Heart right ventricle (tissue), 16 donors: ENCODE results near the gene IGSF9. TPM values are rescaled to one million over a fixed set of nuclear protein-coding genes. Genes with fewer than 3 reads are reported as not detected.

Experiments used
- ATAC-seq, 8 donors: fragments of 200-7000 bp; cut with Tn5 transposase; one replicate each; pipeline ENCODE4 v1.9.1; 2020; ENCODE audit warnings: mild to moderate bottlenecking in 8 of 8, moderate library complexity in 8 of 8, moderate number of reproducible peaks in 1 of 8
- DNase-seq, 2 donors: peaks; one replicate each; pipeline ENCODE4 v3.0.0-alpha.2; 2020
- H3K27ac ChIP-seq, 10 donors: fragments of 200-600 bp; sonication (generic) in 2 of 10; one replicate each; pipeline versions ENCODE4 v1.5.0 to v1.8.0; 2020 to 2022; ENCODE audit warnings: mild to moderate bottlenecking in 3 of 10
- H3K27me3 ChIP-seq, 7 donors: fragments of 200-600 bp; one replicate each; pipeline ENCODE4 v1.8.0; 2021 to 2022; ENCODE audit warnings: mild to moderate bottlenecking in 2 of 7
- H3K36me3 ChIP-seq, 9 donors: fragments of 200-600 bp; sonication (generic) in 1 of 9; one replicate each; pipeline versions ENCODE4 v1.5.0 to v1.8.0; 2020 to 2022; ENCODE audit warnings: mild to moderate bottlenecking in 2 of 9
- H3K4me1 ChIP-seq, 9 donors: fragments of 200-600 bp; sonication (generic) in 1 of 9; one replicate each; pipeline versions ENCODE4 v1.5.0 to v1.8.0; 2020 to 2022; ENCODE audit warnings: mild to moderate bottlenecking in 4 of 9
- H3K4me3 ChIP-seq, 10 donors: fragments of 200-600 bp; sonication (generic) in 2 of 10; one replicate each; pipeline versions ENCODE4 v1.5.0 to v1.8.0; 2020 to 2022; ENCODE audit warnings: mild to moderate bottlenecking in 7 of 10, moderate library complexity in 2 of 10
- H3K9me3 ChIP-seq, 11 donors: fragments of 200-600 bp in 10 of 11; sonication (generic) in 2 of 11; one replicate each; pipeline versions ENCODE4 v1.5.0 to v1.8.0; 2013 to 2022; ENCODE audit warnings: mild to moderate bottlenecking in 2 of 11, control low read depth in 1 of 11, moderate library complexity in 1 of 11
- WGBS, 2 donors: extraction: QIAGEN DNeasy Blood & Tissue Kit; methylation state at CpG; one replicate each; pipeline ENCODE4 v1.1.7; 2013; ENCODE audit warnings: inconsistent platforms in 1 of 2; 5-methylcytosine and 5-hydroxymethylcytosine counted together
- intact Hi-C, 10 donors: fragments of 100-400 bp; cut with DNase I; formaldehyde crosslinking; loops; one replicate each; pipeline versions ENCODE4 v1.11.1 to v1.14.2; 2022
- polyA plus RNA-seq, 2 donors: library from polyadenylated mRNA; stranded (reverse); fragments of 200-250 nt; gene quantifications; one replicate each; pipeline ENCODE4 v1.2.3, GENCODE V29; 2013
- total RNA-seq, 10 donors: library from RNA; stranded (reverse); fragmentation: NEBNext Ultra II Directional in 3 of 10; extraction: Animal tissue kit (Norgen Biotek cat#: 25700) in 3 of 10; gene quantifications; one replicate each; pipeline versions ENCODE4 v1.2.1 to v1.2.4, GENCODE V29; 2021 to 2023
- TF ChIP-seq, protein P1 (sequence below), 9 donors: fragments of 200-600 bp; sonication (generic) in 2 of 9; IDR thresholded peaks; one replicate each; pipeline versions ENCODE4 v1.5.0 to v1.8.0; 2021 to 2022; ENCODE audit warnings: antibody characterized with exemption in 9 of 9, mild to moderate bottlenecking in 5 of 9, moderate library complexity in 1 of 9
- donor health status: Arrhythmogenic right ventricular cardiomyopathy.
- donor health status: ischemic (EF 13 %, LVEDD 7.1; RV severe dilation, severe dysfunction).
- donor health status: healthy with polysubstance abuse.
- donor health status: DM: no; HTN: yes; CAD: no.
- donor health status: DM: no; HTN: no; CAD: no.
- donor health status: ischemic (EF 25% LVEDD 6.9; RV normal size, moderate dysfunction).
- donor health status: ischemic (EF 25% LVEDD 5.7; RV mildly dilated, moderate dysfunction).
- donor health status: healthy.
- donor health status: DM: yes; HTN: yes; CAD: no.
- donor health status: Ischemic cardiomyopathy.
- donor health status: ischemic (EF 35%, LVEDD 5.7; RV mildly dilated, moderate dysfunction).
- donor health status: nonischemic (EF 11% LVEDD 7.7; RV severe dilation, severe dysfunction).
- donor health status: DM: yes; HTN: yes; CAD: no.
- donor health status: PGD.
- donor health status: ischemic (EF 29% LVEDD 5.4; RV normal size, mild dysfunction).
- donor health status: nonischemic (EF 23%, LVEDD 6.1; RV moderate dilation, normal function).

IGSF9 gene
- total and polyA plus RNA-seq, 12 donors: 0.03 to 0.15 (median 0.08) TPM; not detected in 7

GRCh38 chr1:159962176-159962575, 16.8 kb upstream of the IGSF9 start:
- WGBS, 2 donors: 93% methylated on average over 11 of the region's 11 CpGs
- H3K4me3 ChIP-seq: no peak overlapping the region
- H3K4me1 ChIP-seq: no peaks in the 10 kb centered on the region
- H3K36me3 ChIP-seq: no peaks in the 10 kb centered on the region
- TF ChIP-seq, protein P1, sequence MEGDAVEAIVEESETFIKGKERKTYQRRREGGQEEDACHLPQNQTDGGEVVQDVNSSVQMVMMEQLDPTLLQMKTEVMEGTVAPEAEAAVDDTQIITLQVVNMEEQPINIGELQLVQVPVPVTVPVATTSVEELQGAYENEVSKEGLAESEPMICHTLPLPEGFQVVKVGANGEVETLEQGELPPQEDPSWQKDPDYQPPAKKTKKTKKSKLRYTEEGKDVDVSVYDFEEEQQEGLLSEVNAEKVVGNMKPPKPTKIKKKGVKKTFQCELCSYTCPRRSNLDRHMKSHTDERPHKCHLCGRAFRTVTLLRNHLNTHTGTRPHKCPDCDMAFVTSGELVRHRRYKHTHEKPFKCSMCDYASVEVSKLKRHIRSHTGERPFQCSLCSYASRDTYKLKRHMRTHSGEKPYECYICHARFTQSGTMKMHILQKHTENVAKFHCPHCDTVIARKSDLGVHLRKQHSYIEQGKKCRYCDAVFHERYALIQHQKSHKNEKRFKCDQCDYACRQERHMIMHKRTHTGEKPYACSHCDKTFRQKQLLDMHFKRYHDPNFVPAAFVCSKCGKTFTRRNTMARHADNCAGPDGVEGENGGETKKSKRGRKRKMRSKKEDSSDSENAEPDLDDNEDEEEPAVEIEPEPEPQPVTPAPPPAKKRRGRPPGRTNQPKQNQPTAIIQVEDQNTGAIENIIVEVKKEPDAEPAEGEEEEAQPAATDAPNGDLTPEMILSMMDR (IDR thresholded peaks at IDR 0.05): no peak
- H3K27ac ChIP-seq: no peak overlapping the region
- ATAC-seq: no peak
- no peak for DNase-seq
- H3K27me3 ChIP-seq: peaks cover 0 to 15% (median 6%) of the 10 kb centered on the region in 7 donors
- no peaks in the 10 kb centered on the region for H3K9me3 ChIP-seq
- intact Hi-C loops: no loop called here

DNA sequence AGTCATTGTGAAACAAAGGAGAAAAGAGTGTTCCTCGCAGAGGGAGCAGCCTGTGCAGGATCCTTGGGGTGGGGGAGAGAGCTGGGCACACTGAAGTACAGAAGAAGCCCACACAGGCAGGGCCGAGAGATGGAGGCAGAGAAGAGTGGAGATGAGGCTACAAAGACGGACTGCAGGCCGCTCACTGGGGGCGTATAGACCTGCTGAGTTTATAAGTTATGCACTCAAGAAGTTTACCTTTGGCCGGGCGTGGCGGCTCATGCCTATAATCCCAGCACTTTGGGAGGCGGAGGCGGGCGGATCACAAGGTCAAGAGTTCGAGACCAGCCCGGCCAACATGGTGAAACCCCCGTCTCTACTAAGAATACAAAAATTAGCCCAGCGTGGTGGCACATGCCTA, 16.2 kb upstream of the IGSF9 start:
- H3K36me3 ChIP-seq: no peaks in the 10 kb centered on the region
- no peaks in the 10 kb centered on the region for H3K4me1 ChIP-seq
- H3K9me3 ChIP-seq: no peaks in the 10 kb centered on the region
- no peak for ATAC-seq
- TF ChIP-seq, protein P1 (IDR thresholded peaks at IDR 0.05): no peak
- H3K4me3 ChIP-seq: peak overlapping the region in 3 of 10 donors; percentile 0 to 14 (median 2)
- H3K27ac ChIP-seq: no peak overlapping the region
- intact Hi-C loops: no loop called here
- peaks cover 0 to 13% (median 6%) of the 10 kb centered on the region in 7 donors for H3K27me3 ChIP-seq
- WGBS, 2 donors: 83 to 93% methylated on average over 15 of the region's 15 CpGs
- no peak for DNase-seq

- H3K9me3 ChIP-seq: no peaks in the 10 kb centered on the region
- WGBS, 2 donors: 45 to 51% methylated on average over 5 of the region's 5 CpGs
- DNase-seq (peak in 1 of 2 donors; percentile 35), ATAC-seq (peak in 5 of 8 donors; percentile 51 to 95 (median 76))
- intact Hi-C loops: no loop called here
- TF ChIP-seq, protein P1 (IDR thresholded peaks at IDR 0.05): no peak
- H3K4me3 ChIP-seq: peak overlapping the region in 3 of 10 donors; percentile 0 to 14 (median 1)
- no peak overlapping the region for H3K27ac ChIP-seq
- H3K27me3 ChIP-seq: peaks cover 0 to 12% (median 2%) of the 10 kb centered on the region in 7 donors
- no peaks in the 10 kb centered on the region for H3K36me3 ChIP-seq
- H3K4me1 ChIP-seq: no peaks in the 10 kb centered on the region
Measured at GRCh38 chr1:159960721-159961381, 15.4 kb upstream of the IGSF9 start.

DNA sequence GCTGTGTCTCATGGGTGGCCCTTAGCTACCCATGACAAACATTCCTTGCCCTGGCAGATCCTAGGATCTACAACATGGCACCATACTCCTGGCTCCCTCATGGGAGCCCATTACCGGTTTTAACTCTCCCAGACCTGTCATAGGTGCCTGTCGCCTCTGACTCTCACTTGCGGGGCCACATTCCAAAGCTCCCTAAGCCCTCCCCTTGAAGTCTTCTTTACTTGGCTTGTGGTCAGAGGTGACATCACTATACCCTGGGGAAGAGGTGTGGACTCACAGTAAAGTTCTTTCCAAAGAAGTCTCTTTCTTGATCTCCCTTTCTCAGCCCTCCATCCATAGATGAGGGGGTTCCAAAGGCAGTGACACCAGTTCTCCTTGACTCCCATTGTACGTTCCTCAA, 14.0 kb upstream of the IGSF9 start:
- H3K36me3 ChIP-seq: no peaks in the 10 kb centered on the region
- H3K27ac ChIP-seq: no peak overlapping the region
- no peak for DNase-seq
- peaks cover 0 to 15% (median 0%) of the 10 kb centered on the region in 7 donors for H3K27me3 ChIP-seq
- WGBS, 2 donors: 57 to 69% methylated on average over 4 of the region's 4 CpGs
- H3K9me3 ChIP-seq: no peaks in the 10 kb centered on the region
- TF ChIP-seq, protein P1 (IDR thresholded peaks at IDR 0.05): no peak
- ATAC-seq: peak in 1 of 8 donors; percentile 25
- no peaks in the 10 kb centered on the region for H3K4me1 ChIP-seq
- intact Hi-C loops: no loop called here
- H3K4me3 ChIP-seq: no peak overlapping the region
